Keratinocyte (primary cell): ENCODE results near the gene BDKRB2. TPM values are rescaled to one million over a fixed set of nuclear protein-coding genes. Genes with fewer than 3 reads are reported as not detected.

Experiments
- DNase-seq: peaks from one replicate; pipeline ENCODE4 v3.0.0-alpha.2; 2011; ENCODE audit warnings: low read depth, missing footprints, low spot score
- FAIRE-seq: peaks from 2 replicates; lab custom pipeline; 2011; peaks lifted over from hg19 to GRCh38; lab: Jason Lieb, UNC
- H2AFZ ChIP-seq: 2 replicates; pipeline ENCODE4 v1.6.0; 2012; ENCODE audit warnings: low read length, control low read depth, inconsistent platforms; ENCODE audit not compliant: control insufficient read depth
- H3K27ac ChIP-seq: 2 replicates; pipeline ENCODE4 v1.5.1; 2011; ENCODE audit warnings: low read length; ENCODE audit not compliant: control insufficient read depth, insufficient read depth
- H3K27me3 ChIP-seq: 3 replicates; pipeline ENCODE4 v1.6.0; 2011; ENCODE audit warnings: low read length; ENCODE audit not compliant: control insufficient read depth, insufficient read depth; ENCODE audit errors: extremely low read depth
- H3K36me3 ChIP-seq, 2 experiments: 2 replicates in 1 of 2; 3 replicates in 1 of 2; pipeline ENCODE4 v1.5.1; 2011; ENCODE audit warnings: low read length in 2 of 2, mild to moderate bottlenecking in 1 of 2; ENCODE audit not compliant: control insufficient read depth in 2 of 2, insufficient read depth in 2 of 2; ENCODE audit errors: extremely low read depth in 1 of 2
- H3K4me1 ChIP-seq: 3 replicates; pipeline ENCODE4 v1.5.1; 2011; ENCODE audit warnings: low read length; ENCODE audit not compliant: control insufficient read depth, insufficient read depth; ENCODE audit errors: extremely low read depth
- H3K4me2 ChIP-seq: 3 replicates; pipeline ENCODE4 v1.6.0; 2011; ENCODE audit warnings: low read depth, low read length; ENCODE audit not compliant: control insufficient read depth, insufficient read depth; ENCODE audit errors: extremely low read depth
- H3K4me3 ChIP-seq, 3 experiments: fragments of 200-600 bp in 1 of 3; sonication (generic) in 1 of 3; 2 replicates in 2 of 3; 3 replicates in 1 of 3; pipeline ENCODE4 v1.5.1; 2011 to 2016; ENCODE audit warnings: low read length in 3 of 3, mild to moderate bottlenecking in 3 of 3, control low read depth in 2 of 3, inconsistent platforms in 1 of 3, low read depth in 1 of 3, mixed read lengths in 1 of 3, mixed run types in 1 of 3, moderate library complexity in 1 of 3; ENCODE audit not compliant: control insufficient read depth in 2 of 3, insufficient read depth in 2 of 3; ENCODE audit errors: extremely low read depth in 1 of 3
- H3K79me2 ChIP-seq: 2 replicates; pipeline ENCODE4 v1.6.0; 2012; ENCODE audit warnings: low read length; ENCODE audit not compliant: control insufficient read depth, insufficient read depth
- H3K9ac ChIP-seq: 3 replicates; pipeline ENCODE4 v1.6.0; 2011; ENCODE audit warnings: low read length; ENCODE audit not compliant: control insufficient read depth, insufficient read depth; ENCODE audit errors: extremely low read depth
- H3K9me1 ChIP-seq: 3 replicates; pipeline ENCODE4 v1.6.0; 2011; ENCODE audit warnings: low read length; ENCODE audit not compliant: control insufficient read depth, insufficient read depth; ENCODE audit errors: extremely low read depth
- H3K9me3 ChIP-seq: 2 replicates; pipeline ENCODE4 v1.5.1; 2012; ENCODE audit warnings: low read depth, low read length; ENCODE audit not compliant: control insufficient read depth
- H4K20me1 ChIP-seq: 3 replicates; pipeline ENCODE4 v1.6.0; 2011; ENCODE audit warnings: low read length; ENCODE audit not compliant: control insufficient read depth, insufficient read depth; ENCODE audit errors: extremely low read depth
- CTCF ChIP-seq, 3 experiments: IDR thresholded peaks in 1 of 3; conservative IDR thresholded peaks in 1 of 3; optimal IDR thresholded peaks in 1 of 3; 2 replicates in 2 of 3; 3 replicates in 1 of 3; pipeline versions ENCODE3 to v1.5.1; 2011; ENCODE audit warnings: low read length in 3 of 3, mild to moderate bottlenecking in 3 of 3, moderate library complexity in 2 of 3, control low read depth in 1 of 3, inconsistent platforms in 1 of 3; ENCODE audit not compliant: insufficient read depth in 2 of 3; ENCODE audit errors: extremely low read depth in 1 of 3
- EZH2 ChIP-seq: IDR thresholded peaks from one replicate; pipeline ENCODE4 v1.6.1; 2012; ENCODE audit warnings: inconsistent platforms, mild to moderate bottlenecking, low read length, moderate library complexity
- dilution Hi-C: fragments of 300-500 bp; cut with MboI; formaldehyde crosslinking; loops from one replicate; pipeline ENCODE4 v1.7.0; 2020; ENCODE audit warnings: low sequenced_read_pairs; ENCODE audit not compliant: extremely low pct_ligation_motif_present
- polyA plus RNA-seq, 5 experiments: library from polyadenylated mRNA; depleted of rRNA in 3 of 5; stranded (reverse) in 3 of 5; stranded (forward) in 1 of 5; unstranded in 1 of 5; fragments of >200 nt; gene quantifications; 1 replicate in 1 of 5; 2 replicates in 3 of 5; 3 replicates in 1 of 5; pipeline versions ENCODE4 v1.2.1 to v1.2.3, GENCODE V29; 2011 to 2012; ENCODE audit warnings: missing spikeins in 2 of 5, low read depth in 1 of 5, low replicate concordance in 1 of 5

Gene BDKRB2
- polyA plus RNA-seq, 1 donor (not counting 4 experiments of a cell fraction or from before 2014, with no cell fraction given) = 13.2 TPM

GRCh38 chr14:96191353-96191752, 13.3 kb upstream of the BDKRB2 start:
- Histone ChIP-seq H3K4me2 (no peak overlapping the region), H3K9ac (no peak overlapping the region), H3K9me3 (no peaks in the 10 kb centered on the region), H3K27me3 (peaks cover 16% of the 10 kb centered on the region), H3K4me3 (no peak overlapping the region), H3K36me3 (no peaks in the 10 kb centered on the region), H4K20me1 (no peaks in the 10 kb centered on the region), H3K79me2 (no peaks in the 10 kb centered on the region), H3K27ac (no peak overlapping the region), H3K9me1 (no peaks in the 10 kb centered on the region), H3K4me1 (no peaks in the 10 kb centered on the region), H2AFZ (no peak overlapping the region)
- FAIRE-seq (no peak), DNase-seq (no peak)
- TF ChIP-seq EZH2 (no peak), CTCF (optimal IDR thresholded peaks at IDR 0.05 in 1 of 3, IDR thresholded peaks at IDR 0.05 in 1 of 3, conservative IDR thresholded peaks at IDR 0.05 in 1 of 3; ENCODE audit: extremely low read depth in 1 of 3, insufficient read depth in 2 of 3, low read length in 3 of 3) (no peak)
- dilution Hi-C loops = no loop called here

- peaks cover 16% of the 10 kb centered on the region for H3K27me3 ChIP-seq
- TF ChIP-seq EZH2 = no peak
- TF ChIP-seq CTCF (optimal IDR thresholded peaks at IDR 0.05 in 1 of 3, IDR thresholded peaks at IDR 0.05 in 1 of 3, conservative IDR thresholded peaks at IDR 0.05 in 1 of 3; ENCODE audit: extremely low read depth in 1 of 3, insufficient read depth in 2 of 3, low read length in 3 of 3) = no peak
- no peaks in the 10 kb centered on the region for H3K9me1 ChIP-seq
- no peak overlapping the region for H3K4me3 ChIP-seq
- H3K79me2 ChIP-seq = no peaks in the 10 kb centered on the region
- no peak overlapping the region for H3K9ac ChIP-seq
- FAIRE-seq (no peak), DNase-seq (no peak)
- H3K4me2 ChIP-seq = no peak overlapping the region
- no peak overlapping the region for H2AFZ ChIP-seq
- H4K20me1 ChIP-seq = no peaks in the 10 kb centered on the region
- H3K36me3 ChIP-seq = no peaks in the 10 kb centered on the region
- dilution Hi-C loops = no loop called here
- no peaks in the 10 kb centered on the region for H3K4me1 ChIP-seq
- no peak overlapping the region for H3K27ac ChIP-seq
- no peaks in the 10 kb centered on the region for H3K9me3 ChIP-seq
Observed at GRCh38 chr14:96191841-96192462, 12.7 kb upstream of the BDKRB2 start.
